Psoas muscle (tissue), 8 donors: ENCODE measurements around the gene PSD4. TPM values are rescaled to one million over a fixed set of nuclear protein-coding genes. Genes with fewer than 3 reads are reported as not detected.
A peak's percentile ranks its signal among the peaks of the same experiment; 100 is the strongest.

ENCODE experiments used
- ATAC-seq, 4 donors: fragments of 200-7000 bp; cut with Tn5 transposase; one replicate each; pipeline ENCODE4 v1.9.1; 2020; ENCODE audit warnings: moderate library complexity in 3 of 4, mild to moderate bottlenecking in 2 of 4
- DNase-seq, 2 donors: peaks; one replicate each; pipeline ENCODE4 v3.0.0-alpha.2; 2020
- H3K27ac ChIP-seq: fragments of 200-600 bp; one replicate; pipeline ENCODE4 v1.8.0; 2022
- H3K27me3 ChIP-seq, 3 donors: fragments of 200-600 bp in 1 of 3; one replicate each; pipeline versions ENCODE4 v1.6.1 to v1.8.0; 2013 to 2022; ENCODE audit warnings: low read length in 2 of 3, mild to moderate bottlenecking in 2 of 3, moderate library complexity in 1 of 3; ENCODE audit not compliant: insufficient read depth in 3 of 3
- H3K36me3 ChIP-seq, 2 donors: fragments of 200-600 bp in 1 of 2; one replicate each; pipeline versions ENCODE4 v1.6.1 to v1.8.0; 2013 to 2022; ENCODE audit warnings: low read depth in 1 of 2, mild to moderate bottlenecking in 1 of 2, moderate library complexity in 1 of 2; ENCODE audit not compliant: insufficient read depth in 1 of 2
- H3K4me1 ChIP-seq: fragments of 200-600 bp; one replicate; pipeline ENCODE4 v1.8.0; 2022
- H3K4me3 ChIP-seq: fragments of 200-600 bp; one replicate; pipeline ENCODE4 v1.8.0; 2022; ENCODE audit warnings: mild to moderate bottlenecking
- H3K9me3 ChIP-seq: fragments of 200-600 bp; one replicate; pipeline ENCODE4 v1.8.0; 2022
- CTCF ChIP-seq: fragments of 200-600 bp; IDR thresholded peaks from one replicate; pipeline ENCODE4 v1.8.0; 2022; ENCODE audit warnings: antibody characterized with exemption
- WGBS, 3 donors: extraction: QIAGEN DNeasy Blood & Tissue Kit; methylation state at CpG; one replicate each; pipeline versions ENCODE4 v1.1.6 to v1.1.7; 2013; 5-methylcytosine and 5-hydroxymethylcytosine counted together
- intact Hi-C, 2 donors: fragments of 100-400 bp; cut with DNase I; formaldehyde crosslinking; loops; one replicate each; pipeline versions ENCODE4 v1.11.0 to v1.14.2; 2022
- polyA plus RNA-seq, 3 donors: library from polyadenylated mRNA; stranded (reverse); fragments of 200-250 nt; gene quantifications; one replicate each; pipeline ENCODE4 v1.2.3, GENCODE V29; 2013
- total RNA-seq, 4 donors: library from RNA; stranded (reverse); fragmentation: NEBNext Ultra II Directional in 2 of 4; extraction: Animal tissue kit (Norgen Biotek cat#: 25700) in 2 of 4; gene quantifications; one replicate each; pipeline versions ENCODE4 v1.2.1 to v1.2.4, GENCODE V29; 2021 to 2023
- donor health status: healthy with polysubstance abuse.
- donor health status: DM: no; HTN: no; CAD: no; lungs with moderate emphysema.
- donor health status: Bipolar disorder and iron deficiency.
- donor health status: healthy.
- donor health status: DM: yes; HTN: yes; CAD: no.
- donor health status: DM: no; HTN: no; CAD: no.
- donor health status: DM: no; HTN: no; CAD: no.
- donor health status: DM: yes; HTN: yes; CAD: no.

Gene PSD4
- total and polyA plus RNA-seq, 7 donors, result 0.35 to 1.7 (median 0.87) TPM

GRCh38 chr2:113155331-113155730, 18.4 kb upstream of the PSD4 start:
- 78 to 92% (median 90%) methylated on average over 5 of the region's 5 CpGs for WGBS, 3 donors
- no peak overlapping the region for H3K4me3 ChIP-seq
- no peak overlapping the region for H3K27ac ChIP-seq
- DNase-seq (no peak), ATAC-seq (no peak)
- H3K27me3 ChIP-seq, result peaks cover 0 to 16% (median 7%) of the 10 kb centered on the region in 3 donors
- H3K9me3 ChIP-seq, result no peaks in the 10 kb centered on the region
- no peaks in the 10 kb centered on the region for H3K36me3 ChIP-seq
- intact Hi-C loops, result no loop called here
- no peak for TF ChIP-seq CTCF
- H3K4me1 ChIP-seq, result no peaks in the 10 kb centered on the region

GRCh38 chr2:113156278-113157117, 17.3 kb upstream of the PSD4 start:
- intact Hi-C loops, result no loop called here
- Histone ChIP-seq H3K4me1 (no peaks in the 10 kb centered on the region), H3K9me3 (no peaks in the 10 kb centered on the region), H3K4me3 (no peak overlapping the region), H3K36me3 (no peaks in the 10 kb centered on the region), H3K27ac (no peak overlapping the region), H3K27me3 (peaks cover 0 to 16% (median 7%) of the 10 kb centered on the region in 3 donors)
- 52 to 57% (median 56%) methylated on average over 10 of the region's 10 CpGs for WGBS, 3 donors
- DNase-seq, result no peak
- no peak for TF ChIP-seq CTCF
- ATAC-seq, result no peak

- intact Hi-C loops, result no loop called here
- no peak for ATAC-seq
- DNase-seq, result no peak
- no peak overlapping the region for H3K27ac ChIP-seq
- TF ChIP-seq CTCF, result no peak
- 1 to 3% (median 1%) methylated on average over 38 to 92 of the region's 92 CpGs for WGBS, 3 donors
- H3K4me1 ChIP-seq, result no peaks in the 10 kb centered on the region
- H3K4me3 ChIP-seq, result peak overlapping the region; percentile 45
- no peaks in the 10 kb centered on the region for H3K36me3 ChIP-seq
- peaks cover 0 to 16% (median 7%) of the 10 kb centered on the region in 3 donors for H3K27me3 ChIP-seq
- no peaks in the 10 kb centered on the region for H3K9me3 ChIP-seq
Measured at GRCh38 chr2:113157118-113157896, 16.5 kb upstream of the PSD4 start.

- Histone ChIP-seq H3K27ac (no peak overlapping the region), H3K27me3 (peaks cover 0 to 16% (median 7%) of the 10 kb centered on the region in 3 donors), H3K9me3 (no peaks in the 10 kb centered on the region), H3K4me1 (no peaks in the 10 kb centered on the region), H3K4me3 (peak overlapping the region; percentile 45), H3K36me3 (no peaks in the 10 kb centered on the region)
- intact Hi-C loops, result no loop called here
- ATAC-seq (no peak), DNase-seq (no peak)
- no peak for TF ChIP-seq CTCF
- WGBS, 3 donors, result 61 to 66% (median 63%) methylated on average over 10 of the region's 10 CpGs
Measured at GRCh38 chr2:113157897-113158753, 15.6 kb upstream of the PSD4 start.
